ENCODE data around the gene SDR9C7. TPM values are rescaled to one million over a fixed set of nuclear protein-coding genes. Genes with fewer than 3 reads are reported as not detected.

SDR9C7 gene
- total and polyA plus RNA-seq, 2 donors (not counting 1 experiment from before 2014, with no cell fraction given) = not detected

- DNase-seq (ENCODE audit: low read depth in 2 of 2) = no peak
- Histone ChIP-seq H3K27ac (ENCODE audit: insufficient read depth, low read length) (no peak overlapping the region), H3K4me2 (ENCODE audit: extremely low read depth, insufficient read depth, low read length) (no peak overlapping the region), H3K4me3 (replicated peaks in 1 of 4; ENCODE audit: control extremely low read depth in 1 of 4, insufficient read depth in 1 of 4, low read depth in 3 of 4, low read length in 4 of 4) (no peak overlapping the region), H2AFZ (ENCODE audit: low read length) (no peak overlapping the region), H3K4me1 (ENCODE audit: control insufficient read depth, extremely low read depth, insufficient read depth, low read length) (no peaks in the 10 kb centered on the region), H3K36me3 (ENCODE audit: control insufficient read depth, insufficient read depth, low read length) (no peaks in the 10 kb centered on the region), H4K20me1 (ENCODE audit: control insufficient read depth, extremely low read depth, insufficient read depth, low read length) (no peaks in the 10 kb centered on the region), H3K27me3 (ENCODE audit: control insufficient read depth, insufficient read depth, low read length) (no peaks in the 10 kb centered on the region), H3K9me3 (ENCODE audit: control insufficient read depth, insufficient read depth, low read depth, low read length) (no peaks in the 10 kb centered on the region), H3K79me2 (ENCODE audit: control insufficient read depth, insufficient read depth, low read length) (no peaks in the 10 kb centered on the region), H3K9ac (ENCODE audit: insufficient read depth, low read length) (no peak overlapping the region)
- no peak for TF ChIP-seq CTCF (conservative IDR thresholded peaks at IDR 0.05 in 1 of 2, IDR thresholded peaks at IDR 0.05 in 1 of 2; ENCODE audit: low read depth in 1 of 2, low read length in 2 of 2)
- no peak for TF ChIP-seq EZH2 (IDR thresholded peaks at IDR 0.05; ENCODE audit: low read length, missing control alignments)
These were observed 46.8 kb upstream of the SDR9C7 start for GRCh38 chr12:56980941-56981530.

GRCh38 chr12:56980268-56980667 lies 46.1 kb upstream of the SDR9C7 start:
- Histone ChIP-seq H3K27ac (ENCODE audit: insufficient read depth, low read length) (no peak overlapping the region), H3K4me3 (replicated peaks in 1 of 4; ENCODE audit: control extremely low read depth in 1 of 4, insufficient read depth in 1 of 4, low read depth in 3 of 4, low read length in 4 of 4) (no peak overlapping the region), H3K9me3 (ENCODE audit: control insufficient read depth, insufficient read depth, low read depth, low read length) (no peaks in the 10 kb centered on the region), H3K36me3 (ENCODE audit: control insufficient read depth, insufficient read depth, low read length) (no peaks in the 10 kb centered on the region), H4K20me1 (ENCODE audit: control insufficient read depth, extremely low read depth, insufficient read depth, low read length) (no peaks in the 10 kb centered on the region), H2AFZ (ENCODE audit: low read length) (no peak overlapping the region), H3K4me1 (ENCODE audit: control insufficient read depth, extremely low read depth, insufficient read depth, low read length) (no peaks in the 10 kb centered on the region), H3K79me2 (ENCODE audit: control insufficient read depth, insufficient read depth, low read length) (no peaks in the 10 kb centered on the region), H3K27me3 (ENCODE audit: control insufficient read depth, insufficient read depth, low read length) (no peaks in the 10 kb centered on the region), H3K9ac (ENCODE audit: insufficient read depth, low read length) (no peak overlapping the region), H3K4me2 (ENCODE audit: extremely low read depth, insufficient read depth, low read length) (no peak overlapping the region)
- no peak for DNase-seq (ENCODE audit: low read depth in 2 of 2)
- TF ChIP-seq EZH2 (IDR thresholded peaks at IDR 0.05; ENCODE audit: low read length, missing control alignments) = no peak
- TF ChIP-seq CTCF (conservative IDR thresholded peaks at IDR 0.05 in 1 of 2, IDR thresholded peaks at IDR 0.05 in 1 of 2; ENCODE audit: low read depth in 1 of 2, low read length in 2 of 2) = no peak

- no peak for DNase-seq (ENCODE audit: low read depth in 2 of 2)
- H3K36me3 ChIP-seq (ENCODE audit: control insufficient read depth, insufficient read depth, low read length) = no peaks in the 10 kb centered on the region
- H3K79me2 ChIP-seq (ENCODE audit: control insufficient read depth, insufficient read depth, low read length) = no peaks in the 10 kb centered on the region
- H2AFZ ChIP-seq (ENCODE audit: low read length) = no peak overlapping the region
- no peak overlapping the region for H3K9ac ChIP-seq (ENCODE audit: insufficient read depth, low read length)
- no peaks in the 10 kb centered on the region for H4K20me1 ChIP-seq (ENCODE audit: control insufficient read depth, extremely low read depth, insufficient read depth, low read length)
- no peak overlapping the region for H3K27ac ChIP-seq (ENCODE audit: insufficient read depth, low read length)
- H3K4me3 ChIP-seq (replicated peaks in 1 of 4; ENCODE audit: control extremely low read depth in 1 of 4, insufficient read depth in 1 of 4, low read depth in 3 of 4, low read length in 4 of 4) = no peak overlapping the region
- no peaks in the 10 kb centered on the region for H3K4me1 ChIP-seq (ENCODE audit: control insufficient read depth, extremely low read depth, insufficient read depth, low read length)
- no peaks in the 10 kb centered on the region for H3K27me3 ChIP-seq (ENCODE audit: control insufficient read depth, insufficient read depth, low read length)
- H3K9me3 ChIP-seq (ENCODE audit: control insufficient read depth, insufficient read depth, low read depth, low read length) = no peaks in the 10 kb centered on the region
- no peak for TF ChIP-seq CTCF (conservative IDR thresholded peaks at IDR 0.05 in 1 of 2, IDR thresholded peaks at IDR 0.05 in 1 of 2; ENCODE audit: low read depth in 1 of 2, low read length in 2 of 2)
- TF ChIP-seq EZH2 (IDR thresholded peaks at IDR 0.05; ENCODE audit: low read length, missing control alignments) = no peak
- H3K4me2 ChIP-seq (ENCODE audit: extremely low read depth, insufficient read depth, low read length) = no peak overlapping the region
These were observed 45.4 kb upstream of the SDR9C7 start for GRCh38 chr12:56979628-56980027.
